Measurements from ENCODE around the gene CDKN1C. TPM values are rescaled to one million over a fixed set of nuclear protein-coding genes. Genes with fewer than 3 reads are reported as not detected.

CDKN1C gene
- polyA plus RNA-seq, 4 donors = 4.0 to 328 (median 17.7) TPM

- WGBS, 3 donors = 91 to 96% (median 92%) methylated on average over 6 to 7 of the region's 7 CpGs
- H3K9me3 ChIP-seq (ENCODE audit: control insufficient read depth in 2 of 2, insufficient read depth in 1 of 2, low read depth in 1 of 2, low read length in 1 of 2) = no peaks in the 10 kb centered on the region
- H3K4me1 ChIP-seq (ENCODE audit: control insufficient read depth in 3 of 3, insufficient read depth in 2 of 3, low read depth in 1 of 3, low read length in 2 of 3) = peaks cover 0 to 10% (median 0%) of the 10 kb centered on the region in 3 donors
- DNase-seq (no peak), FAIRE-seq (no peak)
- H3K36me3 ChIP-seq (ENCODE audit: control insufficient read depth in 3 of 3, insufficient read depth in 2 of 3, low read depth in 1 of 3, low read length in 3 of 3) = no peaks in the 10 kb centered on the region
- H3K27ac ChIP-seq (ENCODE audit: low read depth in 1 of 3, low read length in 2 of 3) = no peak overlapping the region
- H3K4me3 ChIP-seq (ENCODE audit: low read depth in 1 of 3, low read length in 3 of 3) = no peak overlapping the region
- H3K27me3 ChIP-seq (ENCODE audit: control insufficient read depth in 3 of 3, insufficient read depth in 3 of 3, low read length in 3 of 3) = peaks cover 0 to 4% (median 0%) of the 10 kb centered on the region in 3 donors
Observed at GRCh38 chr11:2853997-2854560, 31.5 kb downstream of the CDKN1C start.

- no peak for FAIRE-seq
- peaks cover 0 to 4% (median 0%) of the 10 kb centered on the region in 3 donors for H3K4me1 ChIP-seq (ENCODE audit: control insufficient read depth in 3 of 3, insufficient read depth in 2 of 3, low read depth in 1 of 3, low read length in 2 of 3)
- 87 to 94% (median 89%) methylated on average over 12 of the region's 12 CpGs for WGBS, 3 donors
- H3K36me3 ChIP-seq (ENCODE audit: control insufficient read depth in 3 of 3, insufficient read depth in 2 of 3, low read depth in 1 of 3, low read length in 3 of 3) = peaks cover 0 to 3% (median 0%) of the 10 kb centered on the region in 3 donors
- no peak for DNase-seq
- no peak overlapping the region for H3K4me3 ChIP-seq (ENCODE audit: low read depth in 1 of 3, low read length in 3 of 3)
- H3K27ac ChIP-seq (ENCODE audit: low read depth in 1 of 3, low read length in 2 of 3) = no peak overlapping the region
- H3K9me3 ChIP-seq (ENCODE audit: control insufficient read depth in 2 of 2, insufficient read depth in 1 of 2, low read depth in 1 of 2, low read length in 1 of 2) = no peaks in the 10 kb centered on the region
- peaks cover 0 to 4% (median 0%) of the 10 kb centered on the region in 3 donors for H3K27me3 ChIP-seq (ENCODE audit: control insufficient read depth in 3 of 3, insufficient read depth in 3 of 3, low read length in 3 of 3)
Observed at GRCh38 chr11:2853401-2853800, 32.2 kb downstream of the CDKN1C start.

GRCh38 chr11:2849994-2850770 is 35.4 kb downstream of the CDKN1C start:
- DNase-seq (no peak), FAIRE-seq (no peak)
- H3K4me1 ChIP-seq (ENCODE audit: control insufficient read depth in 3 of 3, insufficient read depth in 2 of 3, low read depth in 1 of 3, low read length in 2 of 3) = no peaks in the 10 kb centered on the region
- no peak overlapping the region for H3K4me3 ChIP-seq (ENCODE audit: low read depth in 1 of 3, low read length in 3 of 3)
- H3K27ac ChIP-seq (ENCODE audit: low read depth in 1 of 3, low read length in 2 of 3) = no peak overlapping the region
- 81 to 89% (median 86%) methylated on average over 53 of the region's 53 CpGs for WGBS, 3 donors
- H3K36me3 ChIP-seq (ENCODE audit: control insufficient read depth in 3 of 3, insufficient read depth in 2 of 3, low read depth in 1 of 3, low read length in 3 of 3) = peaks cover 0 to 17% (median 0%) of the 10 kb centered on the region in 3 donors
- H3K27me3 ChIP-seq (ENCODE audit: control insufficient read depth in 3 of 3, insufficient read depth in 3 of 3, low read length in 3 of 3) = peaks cover 0 to 4% (median 0%) of the 10 kb centered on the region in 3 donors
- H3K9me3 ChIP-seq (ENCODE audit: control insufficient read depth in 2 of 2, insufficient read depth in 1 of 2, low read depth in 1 of 2, low read length in 1 of 2) = no peaks in the 10 kb centered on the region

DNA sequence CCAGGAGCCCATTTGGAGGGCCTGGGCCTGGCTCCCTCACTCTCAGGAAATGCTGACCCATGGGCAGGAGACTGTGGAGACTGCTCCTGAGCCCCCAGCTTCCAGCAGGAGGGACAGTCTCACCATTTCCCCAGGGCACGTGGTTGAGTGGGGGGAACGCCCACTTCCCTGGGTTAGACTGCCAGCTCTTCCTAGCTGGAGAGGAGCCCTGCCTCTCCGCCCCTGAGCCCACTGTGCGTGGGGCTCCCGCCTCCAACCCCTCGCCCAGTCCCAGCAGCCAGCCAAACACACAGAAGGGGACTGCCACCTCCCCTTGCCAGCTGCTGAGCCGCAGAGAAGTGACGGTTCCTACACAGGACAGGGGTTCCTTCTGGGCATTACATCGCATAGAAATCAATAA is 37.1 kb downstream of the CDKN1C start:
- FAIRE-seq (no peak), DNase-seq (no peak)
- 88% methylated on average over 9 of the region's 9 CpGs for WGBS, 3 donors
- no peaks in the 10 kb centered on the region for H3K9me3 ChIP-seq (ENCODE audit: control insufficient read depth in 2 of 2, insufficient read depth in 1 of 2, low read depth in 1 of 2, low read length in 1 of 2)
- H3K36me3 ChIP-seq (ENCODE audit: control insufficient read depth in 3 of 3, insufficient read depth in 2 of 3, low read depth in 1 of 3, low read length in 3 of 3) = peaks cover 0 to 17% (median 0%) of the 10 kb centered on the region in 3 donors
- peaks cover 0 to 4% (median 0%) of the 10 kb centered on the region in 3 donors for H3K27me3 ChIP-seq (ENCODE audit: control insufficient read depth in 3 of 3, insufficient read depth in 3 of 3, low read length in 3 of 3)
- no peak overlapping the region for H3K27ac ChIP-seq (ENCODE audit: low read depth in 1 of 3, low read length in 2 of 3)
- H3K4me1 ChIP-seq (ENCODE audit: control insufficient read depth in 3 of 3, insufficient read depth in 2 of 3, low read depth in 1 of 3, low read length in 2 of 3) = no peaks in the 10 kb centered on the region
- H3K4me3 ChIP-seq (ENCODE audit: low read depth in 1 of 3, low read length in 3 of 3) = no peak overlapping the region

- Histone ChIP-seq H3K36me3 (ENCODE audit: control insufficient read depth in 3 of 3, insufficient read depth in 2 of 3, low read depth in 1 of 3, low read length in 3 of 3) (peaks cover 0 to 17% (median 0%) of the 10 kb centered on the region in 3 donors), H3K4me3 (ENCODE audit: low read depth in 1 of 3, low read length in 3 of 3) (no peak overlapping the region), H3K27me3 (ENCODE audit: control insufficient read depth in 3 of 3, insufficient read depth in 3 of 3, low read length in 3 of 3) (peaks cover 0 to 4% (median 0%) of the 10 kb centered on the region in 3 donors), H3K9me3 (ENCODE audit: control insufficient read depth in 2 of 2, insufficient read depth in 1 of 2, low read depth in 1 of 2, low read length in 1 of 2) (no peaks in the 10 kb centered on the region), H3K27ac (ENCODE audit: low read depth in 1 of 3, low read length in 2 of 3) (no peak overlapping the region), H3K4me1 (ENCODE audit: control insufficient read depth in 3 of 3, insufficient read depth in 2 of 3, low read depth in 1 of 3, low read length in 2 of 3) (peaks cover 0 to 4% (median 0%) of the 10 kb centered on the region in 3 donors)
- WGBS, 3 donors = 79 to 83% (median 82%) methylated on average over 21 of the region's 21 CpGs
- no peak for DNase-seq
- no peak for FAIRE-seq
Observed at GRCh38 chr11:2847561-2847960, 38.0 kb downstream of the CDKN1C start.

- no peak for FAIRE-seq
- H3K27me3 ChIP-seq (ENCODE audit: control insufficient read depth in 3 of 3, insufficient read depth in 3 of 3, low read length in 3 of 3) = peaks cover 0 to 4% (median 0%) of the 10 kb centered on the region in 3 donors
- peaks cover 0 to 19% (median 0%) of the 10 kb centered on the region in 3 donors for H3K36me3 ChIP-seq (ENCODE audit: control insufficient read depth in 3 of 3, insufficient read depth in 2 of 3, low read depth in 1 of 3, low read length in 3 of 3)
- no peak overlapping the region for H3K27ac ChIP-seq (ENCODE audit: low read depth in 1 of 3, low read length in 2 of 3)
- no peaks in the 10 kb centered on the region for H3K9me3 ChIP-seq (ENCODE audit: control insufficient read depth in 2 of 2, insufficient read depth in 1 of 2, low read depth in 1 of 2, low read length in 1 of 2)
- DNase-seq = no peak
- WGBS, 3 donors = 86 to 93% (median 90%) methylated on average over 11 of the region's 11 CpGs
- no peak overlapping the region for H3K4me3 ChIP-seq (ENCODE audit: low read depth in 1 of 3, low read length in 3 of 3)
- H3K4me1 ChIP-seq (ENCODE audit: control insufficient read depth in 3 of 3, insufficient read depth in 2 of 3, low read depth in 1 of 3, low read length in 2 of 3) = peaks cover 0 to 4% (median 0%) of the 10 kb centered on the region in 3 donors
Observed at GRCh38 chr11:2846470-2846869, 39.1 kb downstream of the CDKN1C start.

DNA sequence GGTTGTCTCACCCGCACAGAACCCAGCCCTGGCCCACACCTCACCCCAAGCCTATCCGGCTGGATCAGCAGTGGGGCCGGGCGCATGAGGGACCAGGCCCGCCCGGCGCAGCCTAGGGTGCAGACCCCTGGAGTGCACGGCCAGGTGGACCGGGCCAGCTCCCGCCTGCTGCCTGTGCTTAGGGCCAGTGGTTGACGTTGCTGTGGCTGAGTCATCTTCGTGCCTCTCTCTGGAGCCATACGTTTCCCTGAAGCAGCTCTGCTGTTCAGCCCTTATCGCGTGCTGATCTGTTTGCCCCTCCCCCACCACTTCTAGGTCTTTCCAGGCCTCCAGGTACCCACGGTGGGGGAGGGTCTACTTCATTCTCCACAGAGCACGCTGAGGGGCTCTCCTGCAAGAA is 39.5 kb downstream of the CDKN1C start:
- H3K4me1 ChIP-seq (ENCODE audit: control insufficient read depth in 3 of 3, insufficient read depth in 2 of 3, low read depth in 1 of 3, low read length in 2 of 3) = peaks cover 0 to 8% (median 0%) of the 10 kb centered on the region in 3 donors
- no peak overlapping the region for H3K4me3 ChIP-seq (ENCODE audit: low read depth in 1 of 3, low read length in 3 of 3)
- H3K27me3 ChIP-seq (ENCODE audit: control insufficient read depth in 3 of 3, insufficient read depth in 3 of 3, low read length in 3 of 3) = peaks cover 0 to 4% (median 0%) of the 10 kb centered on the region in 3 donors
- FAIRE-seq (no peak), DNase-seq (no peak)
- H3K36me3 ChIP-seq (ENCODE audit: control insufficient read depth in 3 of 3, insufficient read depth in 2 of 3, low read depth in 1 of 3, low read length in 3 of 3) = peaks cover 0 to 19% (median 0%) of the 10 kb centered on the region in 3 donors
- H3K9me3 ChIP-seq (ENCODE audit: control insufficient read depth in 2 of 2, insufficient read depth in 1 of 2, low read depth in 1 of 2, low read length in 1 of 2) = no peaks in the 10 kb centered on the region
- H3K27ac ChIP-seq (ENCODE audit: low read depth in 1 of 3, low read length in 2 of 3) = no peak overlapping the region
- WGBS, 3 donors = 79 to 85% (median 80%) methylated on average over 16 to 17 of the region's 17 CpGs

DNA sequence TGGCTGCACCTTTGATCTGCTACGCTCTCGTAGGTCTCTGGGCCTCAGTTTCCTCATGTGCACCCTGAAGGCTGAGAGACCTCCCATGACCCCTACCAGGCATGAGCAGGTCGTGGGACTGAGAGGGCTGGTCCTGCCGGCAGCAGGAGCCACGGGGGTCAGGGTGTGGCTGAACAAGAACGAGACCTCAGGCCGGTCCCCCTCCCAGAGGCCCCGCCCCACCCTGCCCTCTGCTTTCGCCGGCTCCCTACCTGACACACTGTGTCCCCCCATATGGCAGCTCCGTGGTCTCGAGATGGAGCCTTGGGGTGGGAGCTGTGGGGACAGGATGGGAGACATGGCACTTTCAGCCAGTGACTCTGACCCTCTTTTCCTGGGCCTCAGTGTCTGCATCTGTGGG is 40.6 kb downstream of the CDKN1C start:
- Histone ChIP-seq H3K27ac (ENCODE audit: low read depth in 1 of 3, low read length in 2 of 3) (no peak overlapping the region), H3K4me1 (ENCODE audit: control insufficient read depth in 3 of 3, insufficient read depth in 2 of 3, low read depth in 1 of 3, low read length in 2 of 3) (peaks cover 0 to 18% (median 0%) of the 10 kb centered on the region in 3 donors), H3K4me3 (ENCODE audit: low read depth in 1 of 3, low read length in 3 of 3) (no peak overlapping the region), H3K9me3 (ENCODE audit: control insufficient read depth in 2 of 2, insufficient read depth in 1 of 2, low read depth in 1 of 2, low read length in 1 of 2) (no peaks in the 10 kb centered on the region), H3K27me3 (ENCODE audit: control insufficient read depth in 3 of 3, insufficient read depth in 3 of 3, low read length in 3 of 3) (no peaks in the 10 kb centered on the region), H3K36me3 (ENCODE audit: control insufficient read depth in 3 of 3, insufficient read depth in 2 of 3, low read depth in 1 of 3, low read length in 3 of 3) (peaks cover 0 to 19% (median 0%) of the 10 kb centered on the region in 3 donors)
- no peak for DNase-seq
- FAIRE-seq = no peak
- WGBS, 3 donors = 82 to 86% (median 86%) methylated on average over 12 of the region's 12 CpGs
